Panc1 (cell line): Measurements from ENCODE around the gene DHRSX. TPM values are rescaled to one million over a fixed set of nuclear protein-coding genes. Genes with fewer than 3 reads are reported as not detected.

Experiments
- ATAC-seq: fragments of 200-7000 bp; cut with Tn5 transposase; 2 replicates; pipeline ENCODE4 v1.9.1; 2020; ENCODE audit warnings: mild to moderate bottlenecking, moderate library complexity
- BruUV-seq: library from RNA; stranded (reverse); fragments of 400-500 nt; replicated peaks from 2 replicates; lab custom pipeline; 2021; lab: Mats Ljungman, UMichigan
- CTCF ChIA-PET: fragments of 300-600 bp; sonication (Branson Sonifier 250); formaldehyde crosslinking; loops from one replicate; lab custom pipeline; 2022; ENCODE audit warnings: antibody characterized with exemption; lab: Charles Lee
- POLR2A ChIA-PET: fragments of 300-600 bp; sonication (Branson Sonifier 250); formaldehyde crosslinking; loops from one replicate; lab custom pipeline; 2022; ENCODE audit warnings: antibody characterized with exemption; lab: Charles Lee
- DNase-seq: peaks from one replicate; pipeline ENCODE4 v3.0.0-alpha.2; 2010; ENCODE audit warnings: low read depth, low spot score
- H3K27ac ChIP-seq: 2 replicates; pipeline ENCODE4 v1.5.1; 2011; ENCODE audit warnings: mild to moderate bottlenecking, low read length, inconsistent platforms
- H3K27me3 ChIP-seq: fragments of 200-500 bp; sonication (Bioruptor generic); 2 replicates; pipeline ENCODE4 v1.6.0; 2014; ENCODE audit warnings: low read length, inconsistent platforms; ENCODE audit not compliant: control insufficient read depth, insufficient read depth
- H3K36me3 ChIP-seq: fragments of 200-500 bp; sonication (Bioruptor generic); 2 replicates; pipeline ENCODE4 v1.5.1; 2014; ENCODE audit warnings: inconsistent platforms, mild to moderate bottlenecking, low read length, moderate library complexity; ENCODE audit not compliant: control insufficient read depth, insufficient read depth
- H3K4me1 ChIP-seq: 2 replicates; pipeline ENCODE4 v1.5.1; 2011; ENCODE audit warnings: inconsistent platforms, mild to moderate bottlenecking, low read length, moderate library complexity; ENCODE audit not compliant: control insufficient read depth, insufficient read depth
- H3K4me3 ChIP-seq, 2 experiments: 2 replicates each; pipeline ENCODE4 v1.5.1; 2011 to 2012; ENCODE audit warnings: low read depth in 2 of 2, low read length in 2 of 2, mild to moderate bottlenecking in 2 of 2, inconsistent platforms in 1 of 2, moderate library complexity in 1 of 2
- H3K9me3 ChIP-seq: fragments of 200-500 bp; sonication (Bioruptor generic); 2 replicates; pipeline ENCODE4 v1.5.1; 2014; ENCODE audit warnings: low read depth, mild to moderate bottlenecking, inconsistent platforms, low read length, moderate library complexity; ENCODE audit not compliant: control insufficient read depth, insufficient read depth
- POLR2AphosphoS5 ChIP-seq: IDR thresholded peaks from 2 replicates; pipeline ENCODE4 v1.6.1; 2012; ENCODE audit warnings: mild to moderate bottlenecking, low read depth, low read length, moderate library complexity
- SIN3A ChIP-seq: IDR thresholded peaks from 2 replicates; pipeline ENCODE4 v1.6.1; 2012; ENCODE audit warnings: low read depth, mild to moderate bottlenecking, low read length, moderate library complexity, borderline replicate concordance; ENCODE audit not compliant: insufficient read depth
- TCF7L2 ChIP-seq: IDR thresholded peaks from 2 replicates; pipeline ENCODE4 v1.6.1; 2011; ENCODE audit warnings: mild to moderate bottlenecking, low read depth, low read length, inconsistent platforms
- in situ Hi-C: cut with HindIII; loops from 2 replicates; pipeline ENCODE4 v1.10.0; 2016; ENCODE audit warnings: low sequenced_read_pairs, low pct_unique_long_range_greater_than_20kb
- intact Hi-C: fragments of 100-400 bp; cut with micrococcal nuclease; formaldehyde crosslinking; loops from one replicate; pipeline ENCODE4 v1.10.0; 2022; ENCODE audit not compliant: unreplicated experiment
- total RNA-seq: library from RNA; stranded (reverse); gene quantifications from one replicate; pipeline ENCODE4 v1.2.1, GENCODE V29; 2021; ENCODE audit not compliant: unreplicated experiment
- TF ChIP-seq, protein P1 (sequence below): fragments of 450-650 bp; IDR thresholded peaks from 2 replicates; pipeline ENCODE4 v1.5.1; 2017; ENCODE audit warnings: mild to moderate bottlenecking
- TF ChIP-seq, protein P2 (sequence below), 2 experiments: IDR thresholded peaks; 2 replicates each; pipeline ENCODE4 v1.6.1; 2011 to 2012; ENCODE audit warnings: low read depth in 2 of 2, control low read depth in 1 of 2, low read length in 1 of 2, mild to moderate bottlenecking in 1 of 2, moderate library complexity in 1 of 2; ENCODE audit not compliant: insufficient read depth in 1 of 2

The DHRSX gene
- total RNA-seq, 1 experiment from 2014 or later: 20.1 TPM

DNA sequence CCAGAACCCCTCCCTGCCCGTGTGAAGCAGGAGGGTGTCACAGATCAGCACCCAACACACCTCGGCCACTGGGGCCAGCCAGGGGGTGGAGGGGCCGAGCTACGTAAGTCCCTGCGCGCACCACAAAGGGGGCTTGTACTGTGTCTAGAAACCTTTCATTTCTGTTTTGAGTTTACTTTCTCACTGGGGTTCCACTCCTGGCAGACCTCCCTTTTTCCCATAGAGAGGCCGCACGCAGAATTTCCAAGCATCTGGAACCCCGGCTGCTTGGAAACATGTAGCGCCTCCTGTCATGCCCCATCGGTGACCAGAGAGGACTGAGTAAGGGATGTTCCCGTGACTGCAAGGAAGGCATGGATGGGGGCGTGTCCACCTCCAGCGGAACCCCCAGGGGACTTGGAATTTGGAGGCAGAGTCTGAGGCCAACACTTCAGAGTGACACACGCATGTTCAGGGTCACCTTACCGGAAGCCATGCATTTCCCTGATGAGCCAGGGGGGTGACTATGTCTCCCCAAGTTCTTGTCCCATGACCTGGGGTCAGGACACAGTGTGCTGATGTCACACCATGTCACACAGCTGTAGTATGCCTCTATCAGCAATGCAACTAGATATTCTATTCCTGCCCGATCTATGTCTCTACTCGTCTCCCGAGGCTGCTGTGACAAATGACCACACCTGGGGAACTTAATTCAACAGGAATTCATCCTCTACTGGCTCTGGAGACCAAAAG, 105.3 kb downstream of the DHRSX start:
- ATAC-seq (no peak), DNase-seq (no peak)
- ChIA-PET CTCF (no interaction called here), POLR2A (no interaction called here)
- no TSS peak for BruUV-seq
- no peaks in the 10 kb centered on the region for H3K36me3 ChIP-seq
- no peaks in the 10 kb centered on the region for H3K27me3 ChIP-seq
- in situ Hi-C loops (no loop called here), intact Hi-C loops (no loop called here)
- no peak overlapping the region for H3K4me3 ChIP-seq
- no peaks in the 10 kb centered on the region for H3K9me3 ChIP-seq
- no peaks in the 10 kb centered on the region for H3K4me1 ChIP-seq
- H3K27ac ChIP-seq: no peak overlapping the region
- TF ChIP-seq, protein P1, sequence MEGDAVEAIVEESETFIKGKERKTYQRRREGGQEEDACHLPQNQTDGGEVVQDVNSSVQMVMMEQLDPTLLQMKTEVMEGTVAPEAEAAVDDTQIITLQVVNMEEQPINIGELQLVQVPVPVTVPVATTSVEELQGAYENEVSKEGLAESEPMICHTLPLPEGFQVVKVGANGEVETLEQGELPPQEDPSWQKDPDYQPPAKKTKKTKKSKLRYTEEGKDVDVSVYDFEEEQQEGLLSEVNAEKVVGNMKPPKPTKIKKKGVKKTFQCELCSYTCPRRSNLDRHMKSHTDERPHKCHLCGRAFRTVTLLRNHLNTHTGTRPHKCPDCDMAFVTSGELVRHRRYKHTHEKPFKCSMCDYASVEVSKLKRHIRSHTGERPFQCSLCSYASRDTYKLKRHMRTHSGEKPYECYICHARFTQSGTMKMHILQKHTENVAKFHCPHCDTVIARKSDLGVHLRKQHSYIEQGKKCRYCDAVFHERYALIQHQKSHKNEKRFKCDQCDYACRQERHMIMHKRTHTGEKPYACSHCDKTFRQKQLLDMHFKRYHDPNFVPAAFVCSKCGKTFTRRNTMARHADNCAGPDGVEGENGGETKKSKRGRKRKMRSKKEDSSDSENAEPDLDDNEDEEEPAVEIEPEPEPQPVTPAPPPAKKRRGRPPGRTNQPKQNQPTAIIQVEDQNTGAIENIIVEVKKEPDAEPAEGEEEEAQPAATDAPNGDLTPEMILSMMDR: no peak
- TF ChIP-seq, protein P2, sequence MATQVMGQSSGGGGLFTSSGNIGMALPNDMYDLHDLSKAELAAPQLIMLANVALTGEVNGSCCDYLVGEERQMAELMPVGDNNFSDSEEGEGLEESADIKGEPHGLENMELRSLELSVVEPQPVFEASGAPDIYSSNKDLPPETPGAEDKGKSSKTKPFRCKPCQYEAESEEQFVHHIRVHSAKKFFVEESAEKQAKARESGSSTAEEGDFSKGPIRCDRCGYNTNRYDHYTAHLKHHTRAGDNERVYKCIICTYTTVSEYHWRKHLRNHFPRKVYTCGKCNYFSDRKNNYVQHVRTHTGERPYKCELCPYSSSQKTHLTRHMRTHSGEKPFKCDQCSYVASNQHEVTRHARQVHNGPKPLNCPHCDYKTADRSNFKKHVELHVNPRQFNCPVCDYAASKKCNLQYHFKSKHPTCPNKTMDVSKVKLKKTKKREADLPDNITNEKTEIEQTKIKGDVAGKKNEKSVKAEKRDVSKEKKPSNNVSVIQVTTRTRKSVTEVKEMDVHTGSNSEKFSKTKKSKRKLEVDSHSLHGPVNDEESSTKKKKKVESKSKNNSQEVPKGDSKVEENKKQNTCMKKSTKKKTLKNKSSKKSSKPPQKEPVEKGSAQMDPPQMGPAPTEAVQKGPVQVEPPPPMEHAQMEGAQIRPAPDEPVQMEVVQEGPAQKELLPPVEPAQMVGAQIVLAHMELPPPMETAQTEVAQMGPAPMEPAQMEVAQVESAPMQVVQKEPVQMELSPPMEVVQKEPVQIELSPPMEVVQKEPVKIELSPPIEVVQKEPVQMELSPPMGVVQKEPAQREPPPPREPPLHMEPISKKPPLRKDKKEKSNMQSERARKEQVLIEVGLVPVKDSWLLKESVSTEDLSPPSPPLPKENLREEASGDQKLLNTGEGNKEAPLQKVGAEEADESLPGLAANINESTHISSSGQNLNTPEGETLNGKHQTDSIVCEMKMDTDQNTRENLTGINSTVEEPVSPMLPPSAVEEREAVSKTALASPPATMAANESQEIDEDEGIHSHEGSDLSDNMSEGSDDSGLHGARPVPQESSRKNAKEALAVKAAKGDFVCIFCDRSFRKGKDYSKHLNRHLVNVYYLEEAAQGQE (IDR thresholded peaks at IDR 0.05; ENCODE audit: insufficient read depth in 1 of 2, low read depth in 2 of 2, low read length in 1 of 2): no peak
- TF ChIP-seq SIN3A (no peak), TCF7L2 (no peak), POLR2AphosphoS5 (no peak)

DNA sequence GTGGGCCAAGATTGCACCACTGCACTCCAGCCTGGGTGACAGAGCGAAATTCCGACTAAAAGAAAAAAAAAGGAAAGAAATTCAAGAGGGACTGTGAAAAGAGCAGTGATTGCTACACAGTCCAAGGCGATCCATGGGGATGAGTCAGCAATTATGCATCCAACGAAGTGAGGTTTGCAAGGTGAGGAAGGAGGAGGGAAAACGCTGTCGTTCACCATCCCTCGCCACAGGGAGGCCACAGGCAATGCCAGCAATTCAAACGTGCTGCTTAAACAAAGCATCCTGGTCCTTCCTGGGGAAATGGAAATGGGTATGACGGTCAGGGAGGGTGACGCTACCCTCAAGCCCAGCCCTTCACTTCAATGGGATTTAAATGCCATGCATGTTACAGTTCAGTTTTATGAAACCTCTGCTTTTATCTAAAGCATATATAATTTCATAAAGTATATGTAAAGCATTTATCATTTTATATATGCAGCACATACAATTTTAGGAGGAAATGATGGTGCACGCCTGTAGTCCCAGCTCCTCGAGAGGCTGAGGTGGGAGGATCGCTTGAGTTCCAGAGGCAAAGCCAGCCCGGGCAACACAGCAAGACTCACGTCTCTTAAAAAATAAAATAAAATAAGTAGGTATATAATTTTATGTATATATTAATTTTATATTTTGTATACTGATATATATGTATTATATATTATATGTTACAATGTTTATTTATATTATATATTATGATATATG, 108.7 kb downstream of the DHRSX start:
- Histone ChIP-seq H3K4me1 (no peaks in the 10 kb centered on the region), H3K9me3 (no peaks in the 10 kb centered on the region), H3K27me3 (no peaks in the 10 kb centered on the region), H3K27ac (no peak overlapping the region), H3K36me3 (no peaks in the 10 kb centered on the region), H3K4me3 (no peak overlapping the region)
- in situ Hi-C loops (no loop called here), intact Hi-C loops (no loop called here)
- ChIA-PET CTCF (no interaction called here), POLR2A (no interaction called here)
- DNase-seq: no peak
- TF ChIP-seq SIN3A: no peak
- TF ChIP-seq, protein P1: no peak
- TF ChIP-seq, protein P2 (IDR thresholded peaks at IDR 0.05; ENCODE audit: insufficient read depth in 1 of 2, low read depth in 2 of 2, low read length in 1 of 2): no peak
- TF ChIP-seq TCF7L2: no peak
- TF ChIP-seq POLR2AphosphoS5: no peak
- no TSS peak for BruUV-seq
- ATAC-seq: no peak
